ENCODE measurements around the gene GIGYF1. TPM values are rescaled to one million over a fixed set of nuclear protein-coding genes. Genes with fewer than 3 reads are reported as not detected.

The GIGYF1 gene
- polyA plus RNA-seq, 2 donors = 11.1 to 28.1 TPM

DNA sequence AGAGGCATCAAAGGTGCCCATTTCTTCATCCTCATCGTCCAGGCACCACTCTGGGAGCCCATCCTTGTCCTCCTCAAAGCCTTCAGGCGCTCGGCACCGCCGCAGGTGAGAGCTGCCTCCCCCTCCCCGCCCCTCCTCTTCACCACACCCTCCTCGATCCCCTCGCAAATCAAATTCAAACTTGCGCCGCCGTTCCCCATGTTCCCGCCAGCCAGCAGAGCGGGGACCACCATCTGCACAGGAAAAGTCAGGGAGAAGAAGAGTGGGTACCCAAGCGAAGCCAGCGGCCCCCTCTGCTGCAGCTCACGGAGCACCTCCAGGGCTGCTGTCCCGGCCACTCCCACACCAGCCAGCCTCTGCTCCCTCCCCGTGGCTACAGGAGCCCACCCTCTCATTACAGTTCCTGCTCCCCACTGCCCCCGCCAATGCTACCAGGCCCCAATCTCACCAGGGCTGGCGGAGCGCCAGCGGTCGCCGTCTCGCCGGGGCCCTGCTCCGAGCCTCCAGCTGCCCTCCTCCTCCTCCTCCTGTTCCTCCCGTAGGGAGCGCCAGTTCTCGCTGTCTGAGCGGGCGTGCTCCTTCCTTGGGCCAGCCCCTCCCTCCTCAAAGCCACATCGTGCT lies 7.7 kb downstream of the GIGYF1 start:
- no peak overlapping the region for H3K27ac ChIP-seq (ENCODE audit: low read depth in 2 of 2, low read length in 1 of 2)
- 84 to 87% methylated on average over 33 of the region's 33 CpGs for WGBS, 2 donors
- peaks cover 13 to 77% of the 10 kb centered on the region in 2 donors for H3K36me3 ChIP-seq (ENCODE audit: control insufficient read depth in 2 of 2, insufficient read depth in 2 of 2, low read length in 1 of 2)
- H3K27me3 ChIP-seq (ENCODE audit: control insufficient read depth in 1 of 2, insufficient read depth in 2 of 2, low read length in 2 of 2) = no peaks in the 10 kb centered on the region
- peaks cover 0 to 6% of the 10 kb centered on the region in 2 donors for H3K4me1 ChIP-seq (ENCODE audit: control insufficient read depth in 2 of 2, insufficient read depth in 2 of 2, low read length in 1 of 2)
- H3K9me3 ChIP-seq (ENCODE audit: control insufficient read depth in 2 of 2, insufficient read depth in 1 of 2, low read depth in 1 of 2, low read length in 1 of 2) = no peaks in the 10 kb centered on the region
- no peak overlapping the region for H3K4me3 ChIP-seq (ENCODE audit: low read depth in 1 of 2, low read length in 2 of 2)

GRCh38 chr7:100685631-100686145 lies 8.4 kb downstream of the GIGYF1 start:
- Histone ChIP-seq H3K27ac (ENCODE audit: low read depth in 2 of 2, low read length in 1 of 2) (no peak overlapping the region), H3K9me3 (ENCODE audit: control insufficient read depth in 2 of 2, insufficient read depth in 1 of 2, low read depth in 1 of 2, low read length in 1 of 2) (no peaks in the 10 kb centered on the region), H3K4me3 (ENCODE audit: low read depth in 1 of 2, low read length in 2 of 2) (no peak overlapping the region), H3K27me3 (ENCODE audit: control insufficient read depth in 1 of 2, insufficient read depth in 2 of 2, low read length in 2 of 2) (no peaks in the 10 kb centered on the region), H3K36me3 (ENCODE audit: control insufficient read depth in 2 of 2, insufficient read depth in 2 of 2, low read length in 1 of 2) (peaks cover 13 to 73% of the 10 kb centered on the region in 2 donors), H3K4me1 (ENCODE audit: control insufficient read depth in 2 of 2, insufficient read depth in 2 of 2, low read length in 1 of 2) (peaks cover under 1 to 1% of the 10 kb centered on the region in 2 donors)
- 86 to 90% methylated on average over 17 of the region's 17 CpGs for WGBS, 2 donors

- WGBS, 2 donors = 86 to 91% methylated on average over 18 of the region's 18 CpGs
- no peak overlapping the region for H3K27ac ChIP-seq (ENCODE audit: low read depth in 2 of 2, low read length in 1 of 2)
- H3K9me3 ChIP-seq (ENCODE audit: control insufficient read depth in 2 of 2, insufficient read depth in 1 of 2, low read depth in 1 of 2, low read length in 1 of 2) = no peaks in the 10 kb centered on the region
- H3K4me1 ChIP-seq (ENCODE audit: control insufficient read depth in 2 of 2, insufficient read depth in 2 of 2, low read length in 1 of 2) = peaks cover 4 to 5% of the 10 kb centered on the region in 2 donors
- H3K4me3 ChIP-seq (ENCODE audit: low read depth in 1 of 2, low read length in 2 of 2) = no peak overlapping the region
- H3K36me3 ChIP-seq (ENCODE audit: control insufficient read depth in 2 of 2, insufficient read depth in 2 of 2, low read length in 1 of 2) = peaks cover 13 to 73% of the 10 kb centered on the region in 2 donors
- H3K27me3 ChIP-seq (ENCODE audit: control insufficient read depth in 1 of 2, insufficient read depth in 2 of 2, low read length in 2 of 2) = no peaks in the 10 kb centered on the region
These were observed 8.9 kb downstream of the GIGYF1 start for GRCh38 chr7:100685049-100685605.

DNA sequence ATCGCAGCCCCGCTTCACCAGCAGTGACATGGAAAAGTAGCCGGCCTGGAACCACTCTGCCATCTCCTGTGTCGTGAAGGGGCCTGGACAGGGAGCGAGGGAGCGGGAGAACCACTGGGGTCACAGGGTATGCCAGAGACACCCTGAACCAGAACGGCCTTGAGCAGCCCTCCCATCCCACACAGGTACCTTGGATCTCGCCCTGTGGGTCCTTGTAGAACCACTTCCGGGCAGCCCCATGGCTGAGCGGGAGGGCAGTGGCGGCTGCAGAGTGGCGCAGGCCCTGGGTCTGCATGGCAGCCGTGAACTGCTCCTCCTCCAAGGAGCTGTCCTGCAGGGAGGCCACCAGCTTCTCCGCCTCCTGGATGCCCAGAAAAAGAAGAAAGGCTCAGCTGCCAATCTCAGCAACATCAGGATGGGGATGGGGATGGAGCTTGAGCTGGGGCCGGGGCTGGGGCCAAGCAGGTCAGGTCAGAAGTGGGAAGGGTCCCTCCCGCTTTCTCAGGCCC lies 9.5 kb downstream of the GIGYF1 start:
- H3K27me3 ChIP-seq (ENCODE audit: control insufficient read depth in 1 of 2, insufficient read depth in 2 of 2, low read length in 2 of 2) = no peaks in the 10 kb centered on the region
- 93 to 94% methylated on average over 16 of the region's 16 CpGs for WGBS, 2 donors
- peaks cover 4 to 5% of the 10 kb centered on the region in 2 donors for H3K4me1 ChIP-seq (ENCODE audit: control insufficient read depth in 2 of 2, insufficient read depth in 2 of 2, low read length in 1 of 2)
- no peak overlapping the region for H3K27ac ChIP-seq (ENCODE audit: low read depth in 2 of 2, low read length in 1 of 2)
- H3K4me3 ChIP-seq (ENCODE audit: low read depth in 1 of 2, low read length in 2 of 2) = no peak overlapping the region
- peaks cover 13 to 73% of the 10 kb centered on the region in 2 donors for H3K36me3 ChIP-seq (ENCODE audit: control insufficient read depth in 2 of 2, insufficient read depth in 2 of 2, low read length in 1 of 2)
- H3K9me3 ChIP-seq (ENCODE audit: control insufficient read depth in 2 of 2, insufficient read depth in 1 of 2, low read depth in 1 of 2, low read length in 1 of 2) = no peaks in the 10 kb centered on the region

- peaks cover 13 to 75% of the 10 kb centered on the region in 2 donors for H3K36me3 ChIP-seq (ENCODE audit: control insufficient read depth in 2 of 2, insufficient read depth in 2 of 2, low read length in 1 of 2)
- WGBS, 2 donors = 90 to 92% methylated on average over 36 to 37 of the region's 37 CpGs
These were observed 10.2 kb downstream of the GIGYF1 start for GRCh38 chr7:100683659-100684533.

DNA sequence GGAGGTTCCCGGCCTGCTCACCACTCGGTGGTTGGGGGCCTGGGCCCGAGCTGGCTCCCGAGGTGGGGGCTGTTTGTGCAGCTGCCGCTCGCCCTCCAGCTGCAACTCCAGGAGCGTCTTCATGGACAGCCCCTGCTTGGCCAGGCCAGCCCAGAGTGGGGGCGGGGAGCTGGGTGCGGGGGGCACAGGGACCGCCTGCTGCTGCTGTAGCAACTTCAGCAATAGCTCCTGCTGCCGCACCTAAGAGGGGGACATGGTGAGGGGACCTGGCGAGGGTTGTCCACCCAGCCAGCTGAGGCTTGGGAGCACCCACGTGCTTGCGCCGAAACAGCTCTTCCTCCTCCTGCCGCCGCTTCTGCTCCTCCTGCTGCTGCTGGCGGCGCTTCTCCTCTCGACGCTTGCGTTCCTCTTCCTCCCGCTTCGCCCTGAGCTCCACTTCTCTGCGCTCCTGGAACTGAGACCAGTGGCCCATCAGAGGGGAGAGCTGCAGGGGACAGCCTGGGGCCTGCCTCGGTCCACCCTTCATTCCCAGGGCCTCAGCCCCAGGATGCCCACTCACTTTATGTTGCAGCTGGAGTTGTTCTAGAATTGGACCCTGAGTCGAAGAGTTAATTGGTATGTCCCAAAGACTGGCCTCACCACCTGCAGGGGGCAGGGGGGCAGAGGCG lies 10.9 kb downstream of the GIGYF1 start:
- 83 to 85% methylated on average over 27 to 28 of the region's 28 CpGs for WGBS, 2 donors
- peaks cover 5 to 9% of the 10 kb centered on the region in 2 donors for H3K4me1 ChIP-seq (ENCODE audit: control insufficient read depth in 2 of 2, insufficient read depth in 2 of 2, low read length in 1 of 2)
- peaks cover 14 to 77% of the 10 kb centered on the region in 2 donors for H3K36me3 ChIP-seq (ENCODE audit: control insufficient read depth in 2 of 2, insufficient read depth in 2 of 2, low read length in 1 of 2)
- H3K27ac ChIP-seq (ENCODE audit: low read depth in 2 of 2, low read length in 1 of 2) = no peak overlapping the region
- H3K27me3 ChIP-seq (ENCODE audit: control insufficient read depth in 1 of 2, insufficient read depth in 2 of 2, low read length in 2 of 2) = no peaks in the 10 kb centered on the region
- H3K9me3 ChIP-seq (ENCODE audit: control insufficient read depth in 2 of 2, insufficient read depth in 1 of 2, low read depth in 1 of 2, low read length in 1 of 2) = no peaks in the 10 kb centered on the region
- H3K4me3 ChIP-seq (ENCODE audit: low read depth in 1 of 2, low read length in 2 of 2) = no peak overlapping the region

More at GRCh38 chr7:100683659-100684533, 10.2 kb downstream of the GIGYF1 start:
- H3K9me3 ChIP-seq (ENCODE audit: control insufficient read depth in 2 of 2, insufficient read depth in 1 of 2, low read depth in 1 of 2, low read length in 1 of 2) = no peaks in the 10 kb centered on the region
- no peaks in the 10 kb centered on the region for H3K27me3 ChIP-seq (ENCODE audit: control insufficient read depth in 1 of 2, insufficient read depth in 2 of 2, low read length in 2 of 2)
- no peak overlapping the region for H3K27ac ChIP-seq (ENCODE audit: low read depth in 2 of 2, low read length in 1 of 2)
- H3K4me3 ChIP-seq (ENCODE audit: low read depth in 1 of 2, low read length in 2 of 2) = no peak overlapping the region
- H3K4me1 ChIP-seq (ENCODE audit: control insufficient read depth in 2 of 2, insufficient read depth in 2 of 2, low read length in 1 of 2) = peaks cover 5 to 9% of the 10 kb centered on the region in 2 donors

GRCh38 chr7:100682228-100682741 lies 11.8 kb downstream of the GIGYF1 start:
- WGBS, 2 donors = 55 to 70% methylated on average over 15 to 25 of the region's 25 CpGs
- Histone ChIP-seq H3K27ac (ENCODE audit: low read depth in 2 of 2, low read length in 1 of 2) (no peak overlapping the region), H3K36me3 (ENCODE audit: control insufficient read depth in 2 of 2, insufficient read depth in 2 of 2, low read length in 1 of 2) (peaks cover 22 to 78% of the 10 kb centered on the region in 2 donors), H3K27me3 (ENCODE audit: control insufficient read depth in 1 of 2, insufficient read depth in 2 of 2, low read length in 2 of 2) (no peaks in the 10 kb centered on the region), H3K9me3 (ENCODE audit: control insufficient read depth in 2 of 2, insufficient read depth in 1 of 2, low read depth in 1 of 2, low read length in 1 of 2) (no peaks in the 10 kb centered on the region), H3K4me3 (ENCODE audit: low read depth in 1 of 2, low read length in 2 of 2) (no peak overlapping the region), H3K4me1 (ENCODE audit: control insufficient read depth in 2 of 2, insufficient read depth in 2 of 2, low read length in 1 of 2) (peaks cover 5 to 9% of the 10 kb centered on the region in 2 donors)

DNA sequence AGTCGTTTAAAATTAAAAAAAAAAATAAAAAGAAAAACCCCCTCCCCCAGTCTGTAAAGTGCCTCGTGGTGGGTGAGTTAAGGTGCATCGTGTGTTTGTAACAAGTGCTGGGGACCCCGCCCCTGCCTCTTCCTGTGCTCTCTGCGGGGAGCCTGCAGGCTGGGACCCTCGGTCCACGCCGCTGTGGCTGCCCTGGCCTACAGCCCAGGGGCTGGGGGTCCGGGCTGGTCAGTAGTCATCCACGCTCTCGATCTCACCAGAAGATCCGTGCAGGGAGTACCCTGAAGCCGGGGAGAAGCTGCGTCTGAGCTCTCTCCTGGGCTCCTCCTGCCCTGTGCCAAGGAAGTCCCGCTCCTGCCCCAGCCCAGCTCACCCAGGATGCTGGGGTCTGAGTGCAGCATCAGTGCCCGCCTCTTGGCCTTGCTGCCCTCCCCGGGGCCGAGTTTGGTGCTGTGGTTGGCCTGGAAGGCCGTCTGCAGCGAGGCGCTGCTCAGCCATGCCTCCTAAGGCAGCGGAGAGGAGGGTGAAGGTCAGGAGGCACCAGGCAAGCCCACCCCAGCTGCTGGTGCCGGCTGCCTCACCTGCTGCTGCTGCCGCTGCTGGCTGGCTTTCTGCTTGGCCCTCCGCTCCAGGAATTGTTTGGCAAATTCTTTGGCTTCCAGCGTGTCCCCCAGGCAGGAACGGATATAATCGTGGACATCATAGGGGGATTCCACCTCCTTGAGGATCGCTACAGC lies 12.4 kb downstream of the GIGYF1 start:
- peaks cover 24 to 78% of the 10 kb centered on the region in 2 donors for H3K36me3 ChIP-seq (ENCODE audit: control insufficient read depth in 2 of 2, insufficient read depth in 2 of 2, low read length in 1 of 2)
- no peak overlapping the region for H3K27ac ChIP-seq (ENCODE audit: low read depth in 2 of 2, low read length in 1 of 2)
- peaks cover 5 to 9% of the 10 kb centered on the region in 2 donors for H3K4me1 ChIP-seq (ENCODE audit: control insufficient read depth in 2 of 2, insufficient read depth in 2 of 2, low read length in 1 of 2)
- H3K27me3 ChIP-seq (ENCODE audit: control insufficient read depth in 1 of 2, insufficient read depth in 2 of 2, low read length in 2 of 2) = no peaks in the 10 kb centered on the region
- WGBS, 2 donors = 76 to 79% methylated on average over 29 of the region's 29 CpGs
- H3K4me3 ChIP-seq (ENCODE audit: low read depth in 1 of 2, low read length in 2 of 2) = no peak overlapping the region
- H3K9me3 ChIP-seq (ENCODE audit: control insufficient read depth in 2 of 2, insufficient read depth in 1 of 2, low read depth in 1 of 2, low read length in 1 of 2) = no peaks in the 10 kb centered on the region
